COLO668 (cell line): ENCODE data around the gene ALDH18A1.
"Not testable (repeated sequence)": the region's sequence is repeated elsewhere in the genome, so short reads cannot be mapped to it uniquely, and the experiment has no call there.

Experiments
- DNase-seq: peaks from one replicate; lab custom pipeline; 2025; ENCODE audit not compliant: unreplicated experiment; lab: John Stamatoyannopoulos, UW

The ALDH18A1 gene

DNA sequence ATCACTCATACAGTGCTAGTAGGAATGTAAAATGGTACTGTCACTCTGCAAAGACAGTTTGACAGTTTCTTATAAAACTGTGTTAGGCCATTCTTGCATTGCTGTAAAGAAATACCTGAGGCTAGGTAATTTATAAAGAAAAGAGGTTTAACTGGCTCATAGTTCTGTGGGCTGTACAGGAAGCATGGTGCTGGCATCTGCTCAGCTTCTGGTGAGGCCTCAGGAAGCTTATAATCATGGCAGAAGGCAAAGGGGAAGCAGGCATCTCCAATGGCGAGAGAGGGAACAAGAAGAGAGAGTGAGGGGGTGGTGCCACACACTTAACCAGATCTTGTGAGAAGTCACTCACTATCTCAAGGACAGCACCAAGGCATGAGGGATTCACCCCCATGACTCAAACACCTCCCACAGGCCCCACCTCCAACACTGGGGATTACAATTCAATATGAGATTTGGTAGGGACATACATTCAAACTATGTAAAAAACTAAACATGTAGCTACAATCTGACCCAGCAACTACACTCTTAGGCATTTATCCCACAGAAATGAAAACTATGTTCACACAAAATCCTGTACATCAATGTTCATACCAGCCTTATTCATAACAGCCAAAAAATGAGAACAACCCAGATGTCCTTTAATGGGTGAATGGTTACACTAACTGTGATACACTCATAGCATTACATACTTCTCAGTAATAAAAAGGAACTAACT lies 5.0 kb downstream of the ALDH18A1 start:
- DNase-seq: no peak

DNA sequence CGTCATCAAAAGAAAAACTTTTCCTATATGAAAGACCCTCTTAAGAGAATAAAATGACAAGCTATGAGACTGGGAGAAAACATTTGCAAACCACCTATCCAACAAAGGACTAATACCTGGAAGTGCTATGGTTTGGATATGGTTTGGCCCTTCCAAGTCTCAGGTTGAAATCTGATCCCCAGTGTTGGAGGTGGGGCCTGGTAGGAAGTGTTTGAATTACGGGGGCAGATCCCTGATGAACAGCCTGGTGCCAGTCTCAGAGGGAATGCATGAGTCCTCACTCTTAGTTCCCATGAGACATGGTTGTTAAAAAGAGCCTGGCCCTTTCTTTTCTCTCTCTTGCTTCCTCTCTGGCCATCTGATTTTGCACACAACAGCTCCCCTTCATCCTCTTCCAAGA lies 6.3 kb downstream of the ALDH18A1 start:
- no peak for DNase-seq

DNA sequence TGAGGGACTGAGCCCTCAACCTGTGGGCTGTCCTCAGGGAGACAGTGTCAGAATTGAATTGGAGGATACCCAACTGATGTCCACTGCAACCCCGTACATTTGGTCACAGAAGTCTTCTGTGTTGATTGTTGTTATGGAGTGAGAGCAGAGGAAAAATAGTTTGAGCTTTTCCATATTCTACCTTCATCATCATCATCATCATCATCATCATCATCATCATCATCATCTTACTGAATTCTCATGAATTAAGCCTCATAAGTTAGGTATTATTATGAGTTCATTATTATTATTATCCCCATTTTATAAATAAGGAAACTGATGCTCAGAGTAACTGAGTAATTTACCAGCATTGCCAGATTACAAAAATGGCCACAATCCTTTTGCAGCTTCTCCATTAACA lies 8.4 kb downstream of the ALDH18A1 start:
- no peak for DNase-seq

DNA sequence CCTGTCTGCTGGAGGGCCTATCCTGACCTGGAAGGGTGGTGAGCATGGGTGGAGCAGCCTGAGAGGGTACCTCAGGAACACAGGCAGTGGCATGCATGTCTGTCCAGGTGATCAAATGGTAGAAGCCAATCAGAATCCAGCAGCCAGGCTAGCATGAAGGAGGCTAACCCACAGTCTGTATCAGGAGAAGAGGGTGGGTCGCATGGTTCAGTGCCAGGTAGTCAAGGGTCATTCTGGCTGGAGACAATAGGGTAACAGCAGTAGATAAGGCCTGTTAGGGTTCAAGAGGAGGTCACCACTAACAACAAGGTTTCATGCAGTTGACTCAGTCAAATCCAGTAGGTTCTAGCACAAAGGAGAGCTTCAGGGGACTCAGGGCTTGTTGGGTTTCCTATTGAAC lies 10.4 kb downstream of the ALDH18A1 start:
- DNase-seq: no peak

DNA sequence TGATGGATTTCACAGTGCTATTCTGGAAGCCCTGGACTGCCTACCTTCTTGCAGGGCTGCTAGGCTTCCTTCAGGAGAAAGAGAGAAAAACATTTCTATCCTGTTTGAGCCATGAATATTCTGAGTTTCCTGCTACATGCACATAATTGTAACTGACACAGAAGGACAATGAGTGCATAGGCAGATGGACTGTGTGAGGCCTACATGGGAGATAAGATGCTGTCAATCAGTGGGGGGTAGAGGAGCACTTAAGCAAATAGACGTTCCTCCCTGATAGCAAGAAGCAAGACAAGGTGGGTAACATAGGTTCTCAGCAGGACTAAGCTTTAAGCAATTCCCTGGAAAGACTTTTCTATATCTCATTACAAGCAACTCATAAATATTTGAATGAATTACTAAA lies 11.6 kb downstream of the ALDH18A1 start:
- DNase-seq: no peak

DNA sequence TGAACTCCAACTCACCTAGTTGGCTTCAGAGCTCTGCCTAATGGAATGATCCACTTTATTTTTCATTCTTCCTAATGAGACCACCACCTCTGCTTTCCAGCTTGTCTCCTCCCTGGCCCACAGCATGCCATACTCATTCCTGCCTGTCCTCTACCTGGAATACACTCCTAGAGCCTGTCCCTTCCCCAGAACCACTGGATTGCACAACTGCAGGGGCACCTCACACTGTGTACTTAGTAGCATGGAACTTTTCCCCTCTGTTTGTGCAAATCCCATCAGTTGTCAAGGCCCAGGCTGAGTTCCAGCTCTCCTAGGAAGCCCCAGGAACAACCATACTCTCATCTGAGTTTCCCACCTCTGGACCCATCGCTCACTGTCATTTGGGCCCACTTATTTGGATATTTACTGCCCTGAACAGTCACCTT lies 15.6 kb downstream of the ALDH18A1 start:
- DNase-seq: no peak

DNA sequence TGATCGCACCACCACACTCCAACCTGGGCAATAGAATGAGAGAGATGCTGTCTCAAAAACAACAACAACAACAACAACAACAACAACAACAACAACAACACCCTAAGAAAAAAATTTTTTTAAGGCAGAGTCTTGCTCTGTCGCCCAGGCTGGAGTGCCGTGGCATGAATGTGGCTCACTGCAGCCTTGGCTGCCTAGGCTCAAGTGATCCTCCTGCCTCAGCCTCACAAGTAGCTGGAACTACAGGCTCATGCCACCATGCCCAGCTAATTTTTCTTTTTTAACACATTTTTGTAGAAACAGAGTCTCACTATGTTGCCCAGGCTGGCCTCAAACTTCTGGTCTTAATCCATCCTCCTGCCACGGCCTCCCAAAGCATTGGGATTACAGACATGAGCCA lies 18.6 kb downstream of the ALDH18A1 start:
- no peak for DNase-seq

DNA sequence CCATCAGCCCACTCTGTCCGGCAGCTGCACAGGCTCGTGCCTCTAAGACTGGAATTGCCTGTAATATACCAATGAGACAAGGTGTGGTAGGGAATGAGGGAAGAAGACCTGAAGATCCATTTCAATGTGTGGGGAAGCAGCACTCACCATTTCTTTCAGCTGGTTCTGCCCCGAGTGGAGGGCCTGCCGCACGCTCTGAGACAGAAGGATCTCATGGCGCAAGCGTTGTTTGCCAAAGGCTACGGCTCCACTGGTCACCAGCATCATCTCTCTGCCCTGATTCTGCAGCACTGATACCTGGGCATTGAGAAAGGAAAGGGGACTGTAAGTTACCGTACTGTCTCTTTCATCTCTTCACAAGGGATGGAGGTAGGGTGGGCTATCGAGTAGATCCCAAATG lies 19.4 kb downstream of the ALDH18A1 start:
- no peak for DNase-seq

DNA sequence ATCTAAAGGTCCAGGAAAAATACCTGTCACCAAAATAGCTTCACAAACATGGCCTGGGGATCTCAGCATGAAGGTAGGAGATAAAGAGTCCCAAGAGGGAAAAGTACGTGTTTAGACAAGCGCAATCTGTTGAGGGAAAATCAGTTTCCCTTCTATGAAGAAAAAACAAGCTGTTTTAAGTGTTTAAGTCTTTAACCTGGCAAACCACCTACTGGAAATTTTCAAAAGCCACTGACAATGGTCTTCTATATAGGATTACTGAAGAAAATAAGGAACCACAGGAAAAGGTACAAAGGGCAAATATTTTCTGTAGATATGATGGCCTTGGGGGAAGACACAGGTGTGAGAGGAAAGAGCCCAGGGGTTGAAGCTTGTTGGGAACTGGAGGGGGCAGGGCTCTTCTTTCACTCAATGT lies 21.2 kb downstream of the ALDH18A1 start:
- DNase-seq: no peak

DNA sequence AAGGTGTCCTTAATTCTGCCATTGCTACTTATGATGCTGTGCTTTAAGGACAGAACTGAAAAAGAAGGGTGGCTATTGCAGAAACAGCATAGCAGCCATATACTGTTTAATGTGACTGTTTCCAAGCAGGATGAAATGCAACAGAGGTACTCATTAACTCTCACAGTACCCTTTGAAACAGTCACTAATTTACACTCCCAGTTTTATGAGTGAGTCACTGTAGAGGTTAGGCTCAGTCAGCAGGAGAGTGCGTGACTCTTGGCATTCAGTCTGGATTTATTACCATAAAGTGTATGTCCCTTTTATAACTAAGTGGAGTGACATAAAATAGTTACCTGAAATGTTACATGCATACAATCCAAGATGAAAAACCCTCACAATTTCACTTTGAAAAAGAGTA lies 27.7 kb downstream of the ALDH18A1 start:
- DNase-seq: no peak

DNA sequence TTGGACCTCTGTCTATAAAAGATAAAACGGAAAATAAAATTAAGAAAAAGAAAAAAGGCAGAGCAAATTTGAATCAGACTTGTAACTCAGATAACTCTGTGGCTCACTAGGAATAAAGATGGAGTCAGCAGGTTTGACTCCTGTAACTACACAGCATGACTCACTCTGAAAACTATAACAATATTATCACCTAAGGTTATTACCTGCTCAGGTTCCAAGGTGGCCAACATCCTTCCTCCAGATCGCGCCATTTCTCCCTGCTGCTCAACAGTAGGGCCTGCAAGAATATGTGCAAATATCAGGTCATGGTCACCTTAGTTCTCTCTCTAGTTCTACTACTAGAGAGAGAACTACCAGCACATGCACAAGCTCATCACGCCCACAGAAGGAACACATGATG lies 30.0 kb downstream of the ALDH18A1 start:
- no peak for DNase-seq

DNA sequence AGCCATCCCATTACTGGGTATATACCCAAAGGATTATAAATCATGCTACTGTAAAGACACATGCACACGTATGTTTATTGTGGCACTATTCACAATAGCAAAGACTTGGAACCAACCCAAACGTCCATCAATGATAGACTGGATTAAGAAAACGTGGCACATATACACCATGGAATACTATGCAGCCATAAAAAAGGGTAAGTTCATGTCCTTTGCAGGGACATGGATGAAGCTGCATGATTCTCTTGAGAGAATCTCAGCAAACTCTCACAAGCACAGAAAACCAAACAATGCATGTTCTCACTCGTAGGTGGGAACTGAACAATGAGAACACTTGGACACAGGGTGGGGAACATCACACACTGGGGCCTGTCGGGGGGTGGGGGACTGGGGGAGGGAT lies 36.1 kb downstream of the ALDH18A1 start:
- DNase-seq: not testable (repeated sequence)

DNA sequence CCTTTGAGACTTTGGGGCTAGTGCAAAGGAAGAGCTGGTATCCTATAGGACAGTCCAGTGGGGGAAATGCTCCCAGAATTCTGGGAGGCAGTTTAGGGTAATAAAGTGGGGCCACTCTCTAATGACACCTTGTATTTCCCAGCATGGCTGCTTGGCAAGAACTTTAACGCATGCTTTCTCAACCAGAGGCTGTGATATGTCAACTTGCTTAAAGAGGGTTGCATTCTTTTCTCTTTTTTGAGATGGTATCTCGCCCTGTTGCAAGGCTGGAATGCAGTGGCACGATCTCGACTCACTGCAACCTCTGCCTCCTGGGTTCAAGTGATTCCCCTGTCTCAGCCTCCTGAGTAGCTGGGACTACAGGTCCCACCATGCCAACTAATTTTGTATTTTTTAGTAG lies 38.4 kb downstream of the ALDH18A1 start:
- DNase-seq: no peak

DNA sequence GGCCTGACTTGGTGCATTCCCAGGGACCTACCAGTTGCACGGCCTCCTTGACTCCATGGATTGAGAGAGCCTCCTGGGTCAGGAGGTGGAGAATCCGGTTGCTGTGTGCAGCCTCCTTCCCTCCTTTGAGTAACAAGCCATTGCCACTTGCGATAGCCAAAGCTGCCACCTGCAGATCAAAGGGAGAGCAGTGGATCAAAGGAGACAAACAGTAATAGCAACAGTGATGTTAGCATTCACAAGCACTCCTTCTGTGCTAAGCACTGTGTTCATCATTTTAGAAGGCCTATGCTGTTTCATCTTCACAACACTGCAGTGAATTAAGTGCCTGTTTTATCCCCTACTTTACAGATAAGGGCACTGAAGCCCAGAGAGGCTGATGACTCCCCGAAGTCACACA lies 40.1 kb downstream of the ALDH18A1 start:
- DNase-seq: no peak

DNA sequence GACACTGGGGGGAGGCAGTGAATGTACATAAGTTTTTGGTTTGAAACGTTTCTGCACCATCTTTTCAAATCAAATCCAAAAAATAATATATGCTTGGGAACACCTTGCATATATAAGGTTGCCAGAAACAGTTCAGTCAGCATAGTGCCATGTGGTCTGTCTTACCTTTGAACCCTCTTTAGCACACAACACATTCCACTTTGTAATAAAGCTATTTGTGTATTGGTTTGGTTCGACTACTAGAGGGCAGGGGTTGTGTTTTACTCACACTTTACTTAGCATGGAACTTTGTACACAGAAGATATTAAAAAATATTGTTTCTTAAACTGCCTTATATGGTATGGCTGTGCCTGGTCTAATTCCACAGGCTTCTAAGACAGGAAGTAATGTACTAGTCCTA lies 43.2 kb downstream of the ALDH18A1 start:
- no peak for DNase-seq

DNA sequence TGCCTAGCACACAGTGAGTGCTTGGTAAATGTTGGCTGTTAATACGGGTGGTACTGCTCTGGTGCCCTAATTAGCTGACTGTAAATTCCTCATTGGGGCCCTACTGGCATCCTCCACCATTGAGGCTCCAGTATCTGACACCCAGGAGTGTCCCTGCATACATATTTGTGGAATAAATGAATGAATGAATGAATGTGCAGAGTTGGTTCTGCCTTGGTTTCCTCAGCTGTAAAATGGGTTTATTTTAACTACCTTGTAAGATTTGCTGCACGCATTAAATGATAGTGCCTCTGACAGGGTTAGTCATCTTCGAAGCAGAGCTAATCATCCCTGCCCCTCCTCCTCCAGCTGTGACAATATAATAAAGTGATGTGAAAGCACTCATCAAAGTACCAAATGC lies 45.8 kb downstream of the ALDH18A1 start:
- DNase-seq: no peak

DNA sequence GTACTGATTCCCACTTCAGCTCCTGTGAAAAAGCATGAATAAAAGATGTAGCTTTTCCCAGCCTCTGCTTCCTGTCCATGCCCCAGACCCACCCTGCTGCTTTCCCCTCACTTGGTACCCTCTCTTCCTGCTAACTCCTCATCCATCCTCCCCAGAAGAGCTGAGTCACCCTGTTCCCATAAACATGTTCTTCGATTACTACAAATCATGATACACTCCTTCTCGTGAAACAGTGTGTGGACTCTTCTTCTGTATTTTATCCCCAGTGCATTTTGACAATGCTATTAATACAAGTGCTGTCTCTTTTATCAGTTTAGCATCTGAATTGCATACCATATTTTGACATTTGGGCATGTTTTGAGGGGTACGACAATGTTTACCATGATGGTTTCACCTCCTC lies 49.6 kb downstream of the ALDH18A1 start:
- DNase-seq: no peak

DNA sequence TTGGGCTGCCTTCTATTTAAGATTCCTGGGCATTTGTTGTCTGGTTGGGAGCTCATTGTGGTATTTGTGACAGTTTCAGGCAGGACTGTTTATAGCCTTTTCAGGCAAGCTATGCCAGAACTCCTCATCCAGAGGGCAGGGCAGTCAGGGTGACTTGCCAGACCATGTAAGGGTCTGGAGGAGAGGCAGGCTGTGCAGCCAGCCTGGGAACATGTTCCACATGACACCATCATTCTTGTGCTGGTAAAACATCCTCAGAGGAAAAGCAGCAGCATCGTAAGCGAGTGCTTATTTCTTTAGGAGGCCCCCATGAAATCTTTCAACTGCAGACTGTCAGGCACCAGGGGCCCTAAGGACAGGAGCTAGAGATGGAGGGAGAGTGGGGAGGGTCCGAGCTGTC lies 51.3 kb downstream of the ALDH18A1 start:
- no peak for DNase-seq

DNA sequence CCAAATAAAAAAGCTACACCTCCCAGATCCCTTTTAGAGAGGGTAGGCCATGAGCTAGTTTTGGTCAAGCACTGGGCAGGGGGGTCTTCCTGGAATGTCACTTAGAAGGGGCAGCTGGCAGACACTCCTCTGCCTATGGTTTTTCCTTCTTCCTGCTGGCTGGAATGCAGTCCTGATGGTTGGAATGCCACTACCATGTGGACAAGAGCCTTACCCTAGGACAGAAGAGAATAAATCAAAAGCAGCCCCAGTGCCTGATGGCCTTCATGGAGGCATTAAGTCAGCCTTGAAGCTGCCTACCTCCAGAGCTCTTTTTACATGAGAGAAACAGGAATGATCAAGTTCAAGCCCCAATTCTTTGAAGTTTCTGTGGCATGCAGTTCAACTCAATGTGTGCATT lies 51.9 kb downstream of the ALDH18A1 start:
- DNase-seq: no peak

DNA sequence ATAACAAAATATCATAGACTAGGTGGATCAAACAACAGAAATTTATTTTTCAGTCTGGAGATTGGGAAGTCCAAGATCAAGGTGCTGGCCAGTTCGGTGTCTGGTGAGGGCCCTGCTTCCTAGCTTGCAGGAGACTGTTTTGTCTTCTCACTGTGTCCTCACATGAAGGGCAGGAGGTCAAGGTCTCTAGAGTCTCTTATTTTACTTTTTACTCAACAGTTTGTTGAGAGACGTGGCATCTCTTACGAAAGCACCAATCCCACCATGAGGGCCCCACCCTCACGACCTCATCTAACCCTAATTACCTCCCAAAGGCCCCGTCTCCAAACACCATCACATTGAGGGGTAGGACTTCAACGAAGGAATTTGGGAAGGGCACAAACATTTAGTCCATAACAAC lies 54.1 kb downstream of the ALDH18A1 start:
- no peak for DNase-seq

DNA sequence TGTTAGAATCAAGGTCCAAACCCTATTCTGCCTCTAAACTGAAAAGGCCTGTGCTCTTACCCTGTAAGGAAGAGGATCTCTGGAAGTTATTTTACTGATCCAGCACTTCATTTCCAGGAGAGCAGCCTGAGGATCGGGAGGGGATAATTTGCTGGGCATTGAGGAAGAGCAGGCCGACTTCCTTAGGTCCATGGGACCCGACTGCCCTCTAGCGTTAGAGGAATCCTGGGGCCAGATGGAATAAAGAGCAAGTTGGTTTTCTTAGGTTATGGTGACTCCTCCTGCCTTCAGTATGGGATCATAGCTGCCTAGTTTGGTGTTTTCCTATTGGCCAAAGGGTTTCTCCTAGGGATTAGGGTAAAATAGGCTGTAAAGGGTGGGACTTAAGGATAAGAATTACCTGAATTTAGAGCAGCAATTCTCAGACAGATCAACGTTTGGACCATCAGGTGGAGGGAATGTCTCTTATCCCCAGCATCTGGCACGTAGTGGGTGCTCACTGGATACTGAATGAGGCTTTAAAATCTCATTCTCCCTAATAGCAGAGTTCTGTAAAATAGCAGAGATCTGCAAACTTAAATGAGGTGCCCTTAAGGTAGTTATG lies 55.3 kb downstream of the ALDH18A1 start:
- peak; percentile 75 for DNase-seq

DNA sequence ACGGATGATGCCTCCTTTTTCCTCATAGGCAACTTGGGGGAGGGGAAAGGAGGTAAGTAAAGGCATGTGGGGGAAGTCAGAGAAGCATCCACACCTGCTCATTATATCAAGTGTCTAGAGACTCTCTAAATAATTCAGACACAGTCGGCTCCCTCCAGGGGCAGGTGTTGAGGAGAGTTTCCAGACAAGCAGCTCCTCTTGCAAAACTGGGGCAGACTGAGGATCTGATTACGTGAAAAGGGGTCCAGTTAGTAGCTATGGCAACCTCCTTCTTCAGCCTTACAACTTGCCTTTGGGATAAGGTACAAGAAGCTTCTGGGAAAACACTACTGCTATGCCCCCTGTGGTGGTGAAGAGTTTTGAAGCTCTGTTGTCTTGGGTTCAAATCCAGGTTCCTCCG lies 56.4 kb downstream of the ALDH18A1 start:
- no peak for DNase-seq

DNA sequence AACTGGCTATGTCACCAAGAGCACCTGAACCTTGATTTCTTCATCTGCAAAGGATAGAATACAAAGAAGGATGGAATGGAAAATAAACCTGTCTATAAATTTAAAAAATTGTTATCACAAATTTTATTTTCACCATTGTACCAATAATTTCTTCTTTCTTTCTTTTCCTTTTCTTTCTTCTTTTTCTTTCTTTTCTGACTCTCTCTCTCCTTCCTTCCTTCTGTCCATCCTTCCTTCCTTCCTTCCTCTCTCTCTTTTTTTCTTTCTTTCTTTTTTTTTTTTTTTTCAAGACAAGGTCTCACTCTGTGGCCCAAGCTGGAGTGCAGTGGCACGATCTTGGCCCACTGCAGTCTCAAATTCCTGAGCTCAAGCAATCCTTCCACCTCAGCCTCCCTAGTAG lies 58.7 kb downstream of the ALDH18A1 start:
- no peak for DNase-seq
